Type B pancreatic cell (in vitro differentiated cells): Measurements from ENCODE around the gene CEP41. TPM values are rescaled to one million over a fixed set of nuclear protein-coding genes. Genes with fewer than 3 reads are reported as not detected.

ENCODE experiments used
- DNase-seq: peaks from one replicate; pipeline ENCODE4 v3.0.0; 2021; ENCODE audit warnings: mixed read lengths; ENCODE audit not compliant: unreplicated experiment; ENCODE audit errors: extremely low spot score
- H3K27ac Mint-ChIP-seq: 2 replicates; pipeline ENCODE4 v1.8.0; 2021; ENCODE audit warnings: mild to moderate bottlenecking, mixed read lengths
- H3K27me3 Mint-ChIP-seq: 2 replicates; pipeline ENCODE4 v1.8.0; 2021; ENCODE audit warnings: mixed read lengths
- H3K36me3 Mint-ChIP-seq: 2 replicates; pipeline ENCODE4 v1.8.0; 2021; ENCODE audit warnings: mixed read lengths
- H3K4me1 Mint-ChIP-seq: one replicate; pipeline ENCODE4 v1.8.0; 2021; ENCODE audit warnings: mixed read lengths; ENCODE audit not compliant: unreplicated experiment
- H3K4me3 Mint-ChIP-seq: 2 replicates; pipeline ENCODE4 v1.8.0; 2021; ENCODE audit warnings: mild to moderate bottlenecking, mixed read lengths
- H3K9me3 Mint-ChIP-seq: 2 replicates; pipeline ENCODE4 v1.8.0; 2021; ENCODE audit warnings: mixed read lengths
- CTCF ChIP-seq: fragments of 200-600 bp; sonication (generic); conservative IDR thresholded peaks from 2 replicates; pipeline ENCODE4 v1.5.0; 2021; ENCODE audit warnings: antibody characterized with exemption, mild to moderate bottlenecking
- long read RNA-seq: library from polyadenylated mRNA; unstranded; transcript quantifications from one replicate; pipeline ENCODE4 v2.0.0, GENCODE V29; 2020
- total RNA-seq: library from RNA; stranded (reverse); gene quantifications from 2 replicates; pipeline ENCODE4 v1.2.1, GENCODE V29; 2021; ENCODE audit warnings: low replicate concordance

The CEP41 gene
- 20.1 and 33.0 TPM in 2 replicates for total RNA-seq
- long read RNA-seq, full-length matches to known transcripts, result 78 of 128 reads
- long read RNA-seq, partial matches to known transcripts, result 33 of 128 reads
- long read RNA-seq, other reads (novel, unspliced or antisense), result 17 of 128 reads

GRCh38 chr7:130440527-130441365, at the start of gene CEP41:
CEP41 (minus strand) TSS chr7:130441016; CDS start chr7:130440966, 50 bp downstream.
- DNase-seq, result peak; percentile 99
- Mint-ChIP-seq H3K27me3 (no peaks in the 10 kb centered on the region), H3K4me1 (peaks cover 49% of the 10 kb centered on the region), H3K36me3 (peaks cover 37% of the 10 kb centered on the region), H3K27ac (peak within 1 kb of the TSS; percentile 100), H3K9me3 (peaks cover 23% of the 10 kb centered on the region), H3K4me3 (peak within 1 kb of the TSS; percentile 100)
- no peak for TF ChIP-seq CTCF

GRCh38 chr7:130490311-130490791, 49.5 kb upstream of the CEP41 start:
- Mint-ChIP-seq H3K9me3 (no peaks in the 10 kb centered on the region), H3K27me3 (no peaks in the 10 kb centered on the region), H3K4me3 (peak overlapping the region; percentile 93), H3K4me1 (peaks cover 50% of the 10 kb centered on the region), H3K27ac (peak overlapping the region; percentile 83), H3K36me3 (peaks cover 26% of the 10 kb centered on the region)
- TF ChIP-seq CTCF, result no peak
- no peak for DNase-seq

- Mint-ChIP-seq H3K27ac (peak overlapping the region; percentile 82), H3K4me1 (peaks cover 52% of the 10 kb centered on the region), H3K36me3 (peaks cover 20% of the 10 kb centered on the region), H3K27me3 (no peaks in the 10 kb centered on the region), H3K4me3 (peak overlapping the region; percentile 80), H3K9me3 (no peaks in the 10 kb centered on the region)
- TF ChIP-seq CTCF, result no peak
- no peak for DNase-seq
Measured at GRCh38 chr7:130489140-130489983, 48.5 kb upstream of the CEP41 start.

GRCh38 chr7:130488392-130489139, 47.8 kb upstream of the CEP41 start:
- Mint-ChIP-seq H3K27me3 (no peaks in the 10 kb centered on the region), H3K36me3 (peaks cover 19% of the 10 kb centered on the region), H3K4me3 (peak overlapping the region; percentile 80), H3K9me3 (no peaks in the 10 kb centered on the region), H3K27ac (peak overlapping the region; percentile 82), H3K4me1 (peaks cover 46% of the 10 kb centered on the region)
- TF ChIP-seq CTCF, result no peak
- no peak for DNase-seq

DNA sequence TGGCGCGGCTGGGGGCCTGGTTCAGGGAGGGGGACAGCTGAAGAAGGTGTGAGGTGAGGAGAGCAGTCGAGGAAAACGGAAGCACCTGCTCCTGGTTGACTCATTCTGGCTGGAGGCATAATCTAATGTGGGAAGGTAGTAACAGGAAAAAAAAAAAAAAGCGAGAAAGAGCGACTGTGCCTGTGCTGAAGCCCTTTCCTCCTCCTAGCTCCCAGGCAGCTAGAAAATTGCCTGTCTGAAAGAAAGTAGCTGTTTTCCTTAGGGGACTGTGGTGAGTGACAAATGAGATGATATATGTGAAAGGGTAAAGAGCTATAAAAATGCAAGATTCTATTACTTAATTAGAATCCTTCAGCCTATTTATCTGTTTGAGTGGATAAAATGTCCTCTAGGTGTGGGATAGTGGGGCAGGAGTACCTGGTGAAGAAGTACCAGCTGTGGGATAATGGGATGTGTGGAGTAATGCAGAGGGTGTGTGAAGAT, 46.2 kb upstream of the CEP41 start:
- Mint-ChIP-seq H3K27me3 (no peaks in the 10 kb centered on the region), H3K4me1 (peaks cover 46% of the 10 kb centered on the region), H3K4me3 (peak overlapping the region; percentile 88), H3K27ac (peak overlapping the region; percentile 80), H3K36me3 (peaks cover 13% of the 10 kb centered on the region), H3K9me3 (no peaks in the 10 kb centered on the region)
- no peak for DNase-seq
- TF ChIP-seq CTCF, result no peak
